ENCODE results near the gene MUC12. TPM values are rescaled to one million over a fixed set of nuclear protein-coding genes. Genes with fewer than 3 reads are reported as not detected.

Gene MUC12
- total and polyA plus RNA-seq, 9 of the 15 experiments (the other 6 are each of a cell fraction or from before 2014, with no cell fraction given), result 0.23 to 1.2 (median 0.79) TPM; not detected in 1

DNA sequence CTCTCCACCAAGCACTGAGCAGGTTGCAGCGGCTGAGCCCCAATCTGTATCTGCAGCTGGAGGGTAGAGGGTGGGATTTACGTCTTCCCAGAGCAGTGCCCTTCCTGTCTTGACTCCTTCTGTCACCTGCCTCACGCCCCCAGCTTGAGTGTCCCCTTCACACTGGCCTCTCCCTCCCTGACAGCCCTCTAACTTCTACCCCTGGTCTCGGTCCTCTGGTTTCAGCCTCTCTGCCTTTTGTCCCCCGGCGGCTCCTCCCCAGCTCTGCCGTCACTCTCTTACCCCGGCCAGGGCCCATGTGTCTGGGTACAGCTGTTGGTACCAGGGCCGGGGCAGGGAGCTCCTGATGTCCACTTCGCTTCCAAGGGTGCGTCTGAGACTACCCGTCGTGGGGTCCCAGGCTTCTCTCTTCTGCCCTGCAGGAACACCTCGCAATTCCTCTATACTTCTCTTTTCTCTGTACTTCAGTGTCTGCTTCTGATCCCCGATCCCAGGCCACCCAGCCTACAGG, 19.4 kb upstream of the MUC12 start (continued):
- TF ChIP-seq FOXP4 (CRISPR knock-in tag; IDR thresholded peaks at IDR 0.05; ENCODE audit: borderline replicate concordance) (no peak), ZNF830 (CRISPR knock-in tag; IDR thresholded peaks at IDR 0.05) (no peak), ZBTB7A (IDR thresholded peaks at IDR 0.05; ENCODE audit: borderline replicate concordance, control insufficient read depth, low read depth, low read length) (no peak), ZNF121 (CRISPR knock-in tag; conservative IDR thresholded peaks at IDR 0.05) (no peak), ZNF695 (CRISPR knock-in tag; IDR thresholded peaks at IDR 0.05) (no peak), ELF4 (CRISPR knock-in tag; IDR thresholded peaks at IDR 0.05) (no peak), FOXJ2 (tag; IDR thresholded peaks at IDR 0.05) (no peak), NR2C2 (CRISPR knock-in tag; IDR thresholded peaks at IDR 0.05) (no peak), NR2C2 (tag; IDR thresholded peaks at IDR 0.05) (no peak), ZNF41 (CRISPR knock-in tag; conservative IDR thresholded peaks at IDR 0.05) (no peak)
- TF ChIP-seq, protein P1, sequence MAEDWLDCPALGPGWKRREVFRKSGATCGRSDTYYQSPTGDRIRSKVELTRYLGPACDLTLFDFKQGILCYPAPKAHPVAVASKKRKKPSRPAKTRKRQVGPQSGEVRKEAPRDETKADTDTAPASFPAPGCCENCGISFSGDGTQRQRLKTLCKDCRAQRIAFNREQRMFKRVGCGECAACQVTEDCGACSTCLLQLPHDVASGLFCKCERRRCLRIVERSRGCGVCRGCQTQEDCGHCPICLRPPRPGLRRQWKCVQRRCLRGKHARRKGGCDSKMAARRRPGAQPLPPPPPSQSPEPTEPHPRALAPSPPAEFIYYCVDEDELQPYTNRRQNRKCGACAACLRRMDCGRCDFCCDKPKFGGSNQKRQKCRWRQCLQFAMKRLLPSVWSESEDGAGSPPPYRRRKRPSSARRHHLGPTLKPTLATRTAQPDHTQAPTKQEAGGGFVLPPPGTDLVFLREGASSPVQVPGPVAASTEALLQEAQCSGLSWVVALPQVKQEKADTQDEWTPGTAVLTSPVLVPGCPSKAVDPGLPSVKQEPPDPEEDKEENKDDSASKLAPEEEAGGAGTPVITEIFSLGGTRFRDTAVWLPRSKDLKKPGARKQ (CRISPR knock-in tag; IDR thresholded peaks at IDR 0.05), result no peak

All from K562 (cell line).